ENCODE results near the gene ATXN1.

ATXN1 gene

DNA sequence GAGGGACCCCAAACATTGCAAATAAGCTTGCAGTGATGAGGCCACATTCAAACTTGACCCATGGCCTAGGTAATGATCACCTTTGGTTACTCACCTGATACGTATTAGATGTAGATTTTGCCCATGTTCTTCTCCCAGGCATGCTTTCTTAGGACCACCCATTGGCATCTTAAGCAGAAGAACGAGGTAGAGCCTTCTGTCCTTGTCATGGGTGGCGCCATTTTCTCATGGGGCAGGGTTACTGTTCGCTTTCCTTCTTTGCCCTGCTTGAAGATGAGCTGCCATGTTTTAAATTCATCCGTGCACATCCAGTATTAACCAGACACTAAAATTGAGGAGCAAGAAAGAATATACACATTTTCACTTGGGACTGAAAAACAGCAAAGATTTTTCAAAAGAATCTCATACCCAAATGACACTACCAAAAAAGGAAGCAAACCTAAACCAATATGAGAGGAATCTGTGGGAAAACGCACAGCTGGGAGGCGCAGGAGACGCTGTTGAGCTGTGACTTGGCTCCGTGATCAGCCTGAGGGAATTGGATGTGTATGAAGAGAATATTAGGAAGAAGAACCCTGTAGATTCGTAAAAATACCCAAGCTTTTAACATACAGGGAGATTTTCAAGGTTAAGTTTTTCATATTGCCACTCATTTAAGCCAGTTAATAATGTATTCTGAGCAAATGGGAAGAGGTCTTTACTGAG is 486.2 kb downstream of the ATXN1 start:
- Histone ChIP-seq H3F3A (ENCODE audit: control insufficient read depth, insufficient read depth) (no peaks in the 10 kb centered on the region), H3K9me2 (replicated peaks; ENCODE audit: control insufficient read depth, low read length) (no peaks in the 10 kb centered on the region), H3K27ac (ENCODE audit: low read depth, low read length) (no peak overlapping the region), H3K9me3 (ENCODE audit: control insufficient read depth, insufficient read depth, low read length) (no peaks in the 10 kb centered on the region), H3K4me2 (ENCODE audit: low read length) (no peak overlapping the region), H3K4me3 (ENCODE audit: low read length) (no peak overlapping the region), H3K36me3 (ENCODE audit: control insufficient read depth, low read length) (no peaks in the 10 kb centered on the region), H3K27me3 (ENCODE audit: control insufficient read depth, low read length) (peaks cover 7% of the 10 kb centered on the region), H3K79me2 (ENCODE audit: control insufficient read depth, low read length) (no peaks in the 10 kb centered on the region), H4K20me1 (ENCODE audit: control insufficient read depth, insufficient read depth, low read depth, low read length) (no peaks in the 10 kb centered on the region), H3K4me1 (ENCODE audit: control insufficient read depth, low read length) (no peaks in the 10 kb centered on the region)
- TF ChIP-seq, protein P1, sequence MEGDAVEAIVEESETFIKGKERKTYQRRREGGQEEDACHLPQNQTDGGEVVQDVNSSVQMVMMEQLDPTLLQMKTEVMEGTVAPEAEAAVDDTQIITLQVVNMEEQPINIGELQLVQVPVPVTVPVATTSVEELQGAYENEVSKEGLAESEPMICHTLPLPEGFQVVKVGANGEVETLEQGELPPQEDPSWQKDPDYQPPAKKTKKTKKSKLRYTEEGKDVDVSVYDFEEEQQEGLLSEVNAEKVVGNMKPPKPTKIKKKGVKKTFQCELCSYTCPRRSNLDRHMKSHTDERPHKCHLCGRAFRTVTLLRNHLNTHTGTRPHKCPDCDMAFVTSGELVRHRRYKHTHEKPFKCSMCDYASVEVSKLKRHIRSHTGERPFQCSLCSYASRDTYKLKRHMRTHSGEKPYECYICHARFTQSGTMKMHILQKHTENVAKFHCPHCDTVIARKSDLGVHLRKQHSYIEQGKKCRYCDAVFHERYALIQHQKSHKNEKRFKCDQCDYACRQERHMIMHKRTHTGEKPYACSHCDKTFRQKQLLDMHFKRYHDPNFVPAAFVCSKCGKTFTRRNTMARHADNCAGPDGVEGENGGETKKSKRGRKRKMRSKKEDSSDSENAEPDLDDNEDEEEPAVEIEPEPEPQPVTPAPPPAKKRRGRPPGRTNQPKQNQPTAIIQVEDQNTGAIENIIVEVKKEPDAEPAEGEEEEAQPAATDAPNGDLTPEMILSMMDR (IDR thresholded peaks at IDR 0.05; ENCODE audit: low read depth, low read length, poor library complexity, severe bottlenecking), result no peak

DNA sequence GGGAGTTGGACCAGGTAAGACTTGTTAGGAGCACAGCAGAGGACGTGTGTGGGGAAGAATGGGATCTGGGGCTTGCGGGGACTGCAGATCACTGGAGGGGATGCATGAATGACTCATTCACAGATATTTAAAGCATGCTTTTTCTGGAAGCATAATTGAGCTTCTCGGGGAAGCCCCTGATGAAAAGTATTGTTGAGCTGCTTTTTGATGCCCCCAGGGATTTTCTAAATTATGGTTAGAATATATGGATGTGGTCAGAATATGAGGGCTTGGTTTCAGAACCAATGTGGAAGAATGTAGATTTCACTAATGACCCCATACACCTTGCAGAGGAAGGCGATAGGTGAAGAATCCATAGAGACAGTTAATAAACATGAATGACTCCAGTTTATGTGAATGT is 486.8 kb downstream of the ATXN1 start:
- TF ChIP-seq, protein P1 (IDR thresholded peaks at IDR 0.05; ENCODE audit: low read depth, low read length, poor library complexity, severe bottlenecking), result no peak
- TF ChIP-seq EZH2phosphoT487 (IDR thresholded peaks at IDR 0.05; ENCODE audit: borderline replicate concordance, low read length), result no peak

DNA sequence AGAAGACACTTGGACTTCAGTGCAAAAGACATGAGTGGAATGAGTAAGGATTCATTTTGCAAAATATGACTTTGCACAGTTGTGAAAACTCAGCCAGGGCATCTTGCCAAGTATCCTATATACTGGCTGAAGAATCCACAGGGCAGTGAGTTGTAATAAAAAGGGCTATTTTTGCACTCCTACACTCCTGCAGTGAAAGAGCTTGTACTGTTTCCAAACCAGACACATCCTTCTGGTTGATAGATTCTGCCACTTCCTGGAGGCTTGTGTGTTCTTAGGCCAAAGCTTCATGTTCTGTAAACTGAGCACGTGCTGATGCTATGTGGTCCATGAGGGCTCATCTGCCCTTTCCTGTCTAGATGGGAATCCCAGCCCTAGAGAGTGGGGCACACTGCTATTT is 488.0 kb downstream of the ATXN1 start:
- no peaks in the 10 kb centered on the region for H3K9me2 ChIP-seq (replicated peaks; ENCODE audit: control insufficient read depth, low read length)
- no peak overlapping the region for H3K4me2 ChIP-seq (ENCODE audit: low read length)
- H4K20me1 ChIP-seq (ENCODE audit: control insufficient read depth, insufficient read depth, low read depth, low read length), result no peaks in the 10 kb centered on the region
- H3K27ac ChIP-seq (ENCODE audit: low read depth, low read length), result no peak overlapping the region
- no peaks in the 10 kb centered on the region for H3K9me3 ChIP-seq (ENCODE audit: control insufficient read depth, insufficient read depth, low read length)
- no peaks in the 10 kb centered on the region for H3F3A ChIP-seq (ENCODE audit: control insufficient read depth, insufficient read depth)
- H3K27me3 ChIP-seq (ENCODE audit: control insufficient read depth, low read length), result peaks cover 7% of the 10 kb centered on the region
- no peaks in the 10 kb centered on the region for H3K79me2 ChIP-seq (ENCODE audit: control insufficient read depth, low read length)
- H3K36me3 ChIP-seq (ENCODE audit: control insufficient read depth, low read length), result no peaks in the 10 kb centered on the region
- H3K4me1 ChIP-seq (ENCODE audit: control insufficient read depth, low read length), result no peaks in the 10 kb centered on the region
- TF ChIP-seq, protein P1 (IDR thresholded peaks at IDR 0.05; ENCODE audit: low read depth, low read length, poor library complexity, severe bottlenecking), result no peak
- no peak overlapping the region for H3K4me3 ChIP-seq (ENCODE audit: low read length)

More for the DNA sequence above, 486.8 kb downstream of the ATXN1 start:
- no peak overlapping the region for H3K27ac ChIP-seq (ENCODE audit: low read depth, low read length)
- peaks cover 7% of the 10 kb centered on the region for H3K27me3 ChIP-seq (ENCODE audit: control insufficient read depth, low read length)
- no peak overlapping the region for H3K4me2 ChIP-seq (ENCODE audit: low read length)
- H3K4me1 ChIP-seq (ENCODE audit: control insufficient read depth, low read length), result no peaks in the 10 kb centered on the region
- H3F3A ChIP-seq (ENCODE audit: control insufficient read depth, insufficient read depth), result no peaks in the 10 kb centered on the region
- no peaks in the 10 kb centered on the region for H3K36me3 ChIP-seq (ENCODE audit: control insufficient read depth, low read length)
- H3K9me2 ChIP-seq (replicated peaks; ENCODE audit: control insufficient read depth, low read length), result no peaks in the 10 kb centered on the region
- H3K4me3 ChIP-seq (ENCODE audit: low read length), result no peak overlapping the region
- no peaks in the 10 kb centered on the region for H3K79me2 ChIP-seq (ENCODE audit: control insufficient read depth, low read length)
- no peaks in the 10 kb centered on the region for H4K20me1 ChIP-seq (ENCODE audit: control insufficient read depth, insufficient read depth, low read depth, low read length)
- H3K9me3 ChIP-seq (ENCODE audit: control insufficient read depth, insufficient read depth, low read length), result no peaks in the 10 kb centered on the region
